NOMO-1 (cell line): Measurements from ENCODE around the gene ADAMTS3.

ENCODE experiments used
- DNase-seq, 2 experiments: peaks; one replicate each; lab custom pipeline; 2025; ENCODE audit not compliant: unreplicated experiment in 2 of 2; lab: John Stamatoyannopoulos, UW

The ADAMTS3 gene

DNA sequence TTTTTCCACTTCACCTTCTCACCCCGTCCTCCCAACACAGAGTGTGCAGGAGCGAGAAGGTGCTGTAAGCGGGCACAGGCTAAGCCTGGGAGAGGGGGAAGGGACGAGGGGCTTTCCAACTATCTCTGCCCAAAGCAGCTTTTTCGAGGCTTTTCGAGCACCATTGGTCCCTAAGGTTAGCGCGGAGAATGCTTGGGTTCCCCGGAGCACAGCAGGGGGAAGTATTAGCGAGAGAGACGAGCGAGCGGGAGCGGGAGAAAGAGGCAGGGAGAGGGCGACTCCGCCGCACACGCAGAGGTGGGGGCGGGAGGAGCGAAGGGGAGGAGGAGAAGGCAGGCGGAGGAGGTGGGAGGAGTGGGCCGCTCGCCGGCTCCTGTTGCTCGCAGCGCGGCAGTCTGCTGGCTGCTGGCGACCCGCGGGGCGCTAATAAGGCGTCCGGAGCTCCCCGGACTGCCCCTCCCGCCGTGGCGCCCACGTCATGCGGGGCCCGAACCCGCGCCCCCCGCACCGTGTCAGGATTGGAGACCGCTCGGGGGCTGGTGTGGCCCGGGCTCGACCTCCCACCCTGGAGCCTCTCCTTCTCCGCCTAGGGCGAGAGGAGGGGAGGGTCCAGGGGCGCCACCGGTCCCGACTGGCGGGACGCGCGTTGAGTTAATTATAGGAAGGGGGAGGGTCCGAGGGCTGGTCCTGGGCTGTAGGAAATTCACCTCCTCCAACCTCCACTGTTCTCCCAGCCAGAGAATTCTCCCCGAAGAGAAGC lies at the start of gene ADAMTS3:
Gene ADAMTS3 (minus strand): TSS at position 263 of the 760 bp plus-strand sequence. CDS start 459 bp downstream, outside the sequence.
- peak; percentile 13 to 21 for DNase-seq

DNA sequence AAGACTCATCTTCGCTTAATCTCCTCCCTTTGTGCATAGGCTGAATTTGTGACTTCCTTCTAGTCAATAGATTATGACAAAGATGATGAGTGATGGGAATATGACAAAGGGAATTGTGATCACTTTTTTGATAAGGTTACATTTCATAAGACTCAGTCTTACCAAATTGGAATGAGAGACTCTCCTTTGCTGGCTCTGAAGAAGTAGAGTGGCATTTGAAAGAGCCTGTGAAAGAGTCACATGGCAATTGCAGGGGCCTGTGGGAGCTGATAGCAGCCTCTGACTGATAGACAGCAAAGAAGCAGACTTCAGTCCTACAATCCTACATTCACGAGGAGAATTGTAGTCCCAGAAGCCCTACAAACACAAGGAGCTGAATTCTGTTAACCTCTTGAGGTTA lies 44.9 kb upstream of the ADAMTS3 start:
- no peak for DNase-seq

DNA sequence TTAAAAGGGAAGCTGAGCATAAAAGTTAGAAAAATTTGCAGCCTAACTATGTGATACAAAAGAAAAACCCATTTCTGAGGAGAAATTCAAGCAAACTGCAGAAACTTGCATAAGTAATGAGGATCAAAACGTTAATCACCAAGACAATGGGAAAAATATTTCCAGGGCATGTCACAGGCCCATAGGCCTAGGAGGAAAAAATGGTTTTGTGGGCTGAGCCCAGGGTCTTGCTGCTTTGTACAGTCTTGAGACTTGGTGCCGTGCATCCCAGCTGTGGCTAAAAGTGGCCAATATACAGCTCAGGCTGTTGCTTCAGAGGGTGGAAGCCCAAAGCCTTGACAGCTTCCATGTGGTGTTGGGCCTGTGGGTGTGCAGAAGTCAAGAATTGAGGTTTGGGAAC lies 37.7 kb upstream of the ADAMTS3 start:
- no peak for DNase-seq

DNA sequence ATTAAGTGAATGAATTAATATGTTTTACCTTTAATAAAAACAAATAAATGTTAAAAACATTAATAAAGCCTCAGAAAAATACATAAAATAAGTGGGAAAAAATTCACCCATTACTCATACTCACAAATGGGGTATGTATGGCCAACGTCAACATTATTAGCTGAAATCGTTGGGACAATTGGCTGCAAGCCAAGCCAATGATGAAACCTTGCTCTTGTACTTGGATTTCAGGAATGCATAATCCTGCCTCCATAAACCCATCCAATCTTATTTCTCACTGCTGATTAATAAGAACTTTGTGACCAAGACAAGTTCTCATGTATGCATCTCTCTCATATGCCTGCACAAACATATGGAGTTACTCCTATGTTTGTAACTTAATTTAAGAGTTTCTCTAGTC lies 35.3 kb upstream of the ADAMTS3 start:
- DNase-seq: no peak

DNA sequence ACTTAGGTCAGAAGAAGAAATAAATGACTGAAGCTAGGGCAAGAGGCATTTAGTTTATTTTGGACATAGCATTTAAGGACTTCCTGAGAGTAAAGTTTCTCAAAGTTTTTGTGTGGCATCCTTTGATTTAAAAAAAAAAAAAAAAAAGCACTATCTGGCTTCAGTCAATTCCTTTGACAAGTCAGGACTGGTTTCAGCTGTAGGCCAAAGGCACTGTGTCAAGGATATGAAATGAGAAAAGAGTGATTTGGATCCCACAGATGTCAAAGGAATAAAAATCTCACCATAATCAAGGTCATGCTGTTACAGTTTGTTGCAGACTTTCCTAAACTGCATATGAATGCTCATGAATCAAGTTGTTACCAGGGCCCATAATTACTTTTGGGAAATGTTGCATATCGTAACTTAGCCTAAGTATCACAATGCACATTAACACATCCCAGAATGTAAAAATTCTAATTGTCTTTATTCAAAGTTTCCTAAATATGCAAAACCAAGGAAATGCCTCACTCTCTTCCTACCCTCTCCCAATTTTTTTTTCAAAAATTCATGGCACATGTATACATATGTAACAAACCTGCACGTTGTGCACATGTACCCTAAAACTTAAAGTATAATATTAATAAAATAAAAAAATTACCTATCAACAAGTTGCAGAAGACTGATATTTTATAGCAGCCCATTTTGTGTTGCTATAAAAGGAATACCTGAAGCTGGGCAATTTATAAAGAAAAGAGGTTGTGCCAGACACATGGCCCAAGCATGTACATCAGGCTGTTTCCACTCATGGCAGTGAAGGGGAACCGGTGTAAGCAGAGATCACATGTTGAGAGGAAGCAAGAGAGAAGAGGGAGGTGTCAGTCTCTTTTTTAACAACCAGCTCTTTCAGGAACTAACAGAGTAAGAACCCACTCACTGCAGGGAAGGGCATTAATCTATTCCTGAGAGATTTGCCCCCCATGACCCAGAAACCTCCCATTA lies 33.7 kb upstream of the ADAMTS3 start:
- DNase-seq: peak in 1 of 2 experiments; percentile 27

DNA sequence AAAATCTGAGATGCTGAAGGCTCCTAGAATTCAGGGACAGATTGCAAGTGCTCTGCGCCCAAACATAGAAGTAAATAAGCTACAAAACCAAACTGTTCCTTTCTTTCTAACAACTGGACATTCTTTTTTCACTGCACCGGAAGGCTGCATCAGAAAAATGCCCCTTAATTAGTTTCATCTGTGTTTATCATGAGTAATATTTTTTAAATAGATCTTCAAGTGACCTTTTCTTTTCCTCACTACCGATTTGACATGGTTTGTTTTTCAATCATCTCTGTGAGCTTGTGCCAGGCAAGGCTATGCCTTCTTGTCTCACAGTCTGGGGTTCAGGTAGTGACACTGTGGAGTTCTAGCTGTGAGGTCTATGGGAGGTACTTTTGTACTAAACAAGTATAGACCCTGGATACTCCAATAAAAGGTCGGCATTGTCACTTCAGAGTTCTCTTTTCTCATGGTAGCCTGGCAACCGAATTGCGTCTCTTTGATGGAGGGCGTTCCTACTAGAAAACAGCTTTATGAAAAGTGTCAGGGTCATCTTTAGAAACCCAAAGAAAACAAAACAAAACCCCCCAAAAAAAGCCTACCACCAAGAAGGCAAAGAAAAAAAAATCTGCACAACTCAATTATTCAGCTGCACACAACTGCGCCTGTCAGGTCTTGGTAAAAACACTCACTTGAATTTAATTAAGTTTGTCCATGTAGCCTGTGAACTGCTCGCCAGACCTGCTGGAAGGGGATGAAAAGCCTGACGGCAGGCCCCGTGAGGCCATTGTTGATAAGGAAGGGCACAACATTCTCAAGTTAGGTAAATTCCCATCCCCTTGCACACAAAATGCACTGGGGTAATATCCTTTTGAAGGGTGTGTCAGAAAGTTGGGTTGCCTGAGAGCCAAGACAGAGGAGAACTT lies 22.8 kb upstream of the ADAMTS3 start:
- DNase-seq: no peak

DNA sequence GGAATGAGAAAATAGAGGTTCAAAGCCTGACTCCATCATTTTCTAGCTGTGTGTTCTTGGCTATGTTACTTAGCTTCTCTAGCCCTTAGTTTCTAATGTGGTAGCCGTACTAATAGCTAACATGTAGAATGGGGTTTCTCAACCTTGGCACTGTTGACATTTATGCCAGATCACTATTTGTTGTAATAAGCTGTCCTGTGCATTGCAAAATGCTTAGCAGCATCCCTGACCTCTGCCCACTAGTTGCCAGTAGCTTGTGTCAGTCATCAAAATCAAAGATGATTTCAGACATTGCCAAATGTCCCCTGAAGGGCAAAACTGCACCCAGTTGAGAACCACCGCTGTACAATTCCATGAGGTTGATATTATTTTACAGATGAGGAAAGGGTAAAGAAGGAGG lies 18.3 kb upstream of the ADAMTS3 start:
- DNase-seq: peak; percentile 20 to 32

DNA sequence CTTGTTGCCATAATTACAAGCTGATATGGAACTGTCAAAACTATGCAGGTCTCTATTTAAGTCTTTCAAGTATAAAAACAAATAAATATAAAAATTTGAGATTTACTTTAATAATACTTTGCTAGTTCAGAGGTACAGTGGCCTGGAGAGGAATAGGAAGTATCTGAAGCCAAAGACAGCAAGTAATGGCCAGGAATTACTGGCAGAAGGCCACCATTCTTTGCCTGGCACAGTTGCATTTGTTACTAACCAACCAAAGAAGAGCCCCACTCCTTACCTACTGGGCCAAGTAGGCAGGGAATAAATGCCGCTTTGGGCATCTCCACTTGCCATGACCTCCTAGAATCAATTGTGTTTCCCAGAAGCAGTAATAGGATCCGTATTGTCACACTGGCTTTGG lies 13.8 kb upstream of the ADAMTS3 start:
- DNase-seq: no peak

DNA sequence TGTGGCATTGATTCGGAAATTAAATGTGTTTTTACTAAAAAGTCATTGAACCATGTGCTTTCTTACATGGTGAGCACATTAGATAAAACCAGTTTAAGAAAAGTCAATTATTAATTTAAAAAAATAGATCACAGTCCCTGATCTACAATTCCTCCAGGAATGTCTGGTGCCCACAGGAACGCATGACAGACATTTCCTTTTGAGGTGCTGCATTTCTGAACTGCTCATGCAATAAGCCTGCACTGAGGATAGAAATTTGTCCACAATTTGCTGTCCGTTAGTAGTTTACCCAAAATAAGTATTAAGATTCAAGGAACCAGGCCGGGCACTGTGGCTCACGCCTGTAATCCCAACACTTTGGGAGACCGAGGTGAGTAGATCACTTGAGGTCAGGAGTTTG lies 8.2 kb upstream of the ADAMTS3 start:
- DNase-seq: no peak

DNA sequence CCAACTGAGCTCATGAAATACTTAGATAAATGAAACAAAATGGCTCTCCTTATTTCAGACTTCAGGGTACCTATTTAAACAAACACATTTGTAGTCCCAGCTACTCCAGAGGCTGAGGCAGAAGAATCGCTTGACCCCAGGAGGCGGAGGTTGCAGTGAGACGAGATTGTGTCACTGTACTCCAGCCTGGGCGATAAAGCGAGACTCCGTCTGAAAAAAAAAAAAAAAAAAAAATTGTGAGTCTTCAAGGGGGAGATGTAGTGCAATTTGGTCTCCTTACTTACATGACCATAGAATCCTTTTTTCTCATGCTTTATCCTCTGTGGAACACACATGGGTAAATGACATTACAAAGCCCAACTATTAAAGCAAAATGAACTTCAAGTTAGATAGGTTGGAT lies 2.3 kb upstream of the ADAMTS3 start:
- DNase-seq: no peak

DNA sequence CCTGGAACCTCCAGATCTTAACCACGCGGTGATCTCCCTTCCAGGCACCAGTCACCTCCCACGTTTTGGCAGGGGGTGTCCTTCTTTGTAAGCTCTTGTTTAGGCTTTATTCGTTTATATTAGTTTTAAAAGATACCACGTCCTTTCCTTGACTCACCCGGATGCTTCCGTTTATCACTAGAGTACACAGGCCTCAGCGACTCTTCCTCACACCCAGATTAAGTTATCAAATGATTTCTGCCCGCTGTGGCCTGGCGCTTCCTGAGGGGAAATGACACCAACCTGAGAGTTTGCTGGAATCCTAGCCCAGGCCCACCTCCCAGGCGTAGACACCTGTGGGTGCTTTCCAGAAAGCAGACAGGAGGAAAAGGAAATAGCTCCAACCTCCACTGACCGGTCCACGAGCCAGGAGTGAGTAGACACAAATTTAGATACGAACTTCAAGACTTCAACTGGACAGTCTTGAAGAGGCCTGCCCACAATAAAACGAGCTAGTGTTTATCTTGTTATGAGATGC lies 756 bp upstream of the ADAMTS3 start:
- no peak for DNase-seq

DNA sequence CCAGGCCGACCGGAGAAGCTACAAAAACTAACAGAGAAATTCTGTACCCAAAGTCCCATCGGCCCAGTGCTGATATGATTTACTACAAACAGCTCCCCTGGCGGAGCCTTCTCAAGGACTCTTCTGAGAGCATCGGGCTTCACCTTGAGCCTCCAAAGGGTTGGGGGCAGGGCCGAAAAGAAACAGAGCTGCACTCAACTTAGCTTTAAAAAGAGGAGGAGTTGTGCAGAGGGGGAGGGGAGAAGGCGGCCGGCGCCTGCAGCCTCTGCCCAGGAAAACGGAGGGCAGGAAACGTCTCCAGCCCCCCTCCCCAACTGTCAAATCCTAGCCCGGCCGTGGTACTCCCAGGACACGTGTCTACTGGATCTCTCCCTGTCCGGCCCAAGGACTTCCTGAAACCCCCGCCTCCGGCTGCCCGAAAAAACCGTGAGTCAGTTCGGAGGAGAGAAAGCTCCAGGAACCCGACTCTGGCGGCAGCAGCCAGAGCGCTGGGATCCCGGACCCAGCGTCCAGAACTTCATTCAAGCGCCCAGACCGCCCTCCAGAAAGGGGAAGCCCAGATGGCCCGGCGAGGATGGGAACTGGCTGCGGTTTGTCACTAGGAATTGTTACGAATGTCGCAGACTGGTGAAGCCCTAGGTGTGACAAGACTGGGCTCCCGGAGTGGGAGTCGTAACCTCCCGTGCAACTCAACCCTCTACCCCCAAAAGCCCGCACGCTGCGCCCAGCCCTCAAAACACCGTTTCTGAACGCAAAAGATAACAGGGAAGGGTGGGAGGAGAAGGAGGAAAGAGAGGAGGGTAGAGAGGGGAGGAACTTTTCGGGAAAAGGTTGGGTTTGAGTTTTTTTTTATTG lies 973 bp downstream of the ADAMTS3 start:
- peak; percentile 32 to 48 for DNase-seq

DNA sequence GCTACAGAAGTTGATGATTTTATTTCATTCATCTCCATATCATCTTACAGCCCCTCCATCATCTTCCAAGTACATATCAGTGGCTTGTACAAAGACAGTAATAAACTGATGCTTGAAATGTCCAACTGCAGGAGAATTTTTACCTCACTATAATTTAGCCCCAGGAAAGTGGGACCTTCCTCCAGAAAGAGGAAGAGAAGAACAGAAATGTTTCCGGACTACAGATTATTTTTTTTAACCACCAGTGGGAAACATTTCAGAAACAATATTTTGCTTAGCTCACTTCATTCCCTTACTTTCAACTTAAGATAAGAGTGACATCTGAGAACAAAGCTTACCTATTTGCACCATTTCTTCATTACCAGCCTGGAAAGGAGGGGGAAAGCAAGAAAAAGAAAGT lies 2.0 kb downstream of the ADAMTS3 start:
- peak in 1 of 2 experiments; percentile 3 for DNase-seq

DNA sequence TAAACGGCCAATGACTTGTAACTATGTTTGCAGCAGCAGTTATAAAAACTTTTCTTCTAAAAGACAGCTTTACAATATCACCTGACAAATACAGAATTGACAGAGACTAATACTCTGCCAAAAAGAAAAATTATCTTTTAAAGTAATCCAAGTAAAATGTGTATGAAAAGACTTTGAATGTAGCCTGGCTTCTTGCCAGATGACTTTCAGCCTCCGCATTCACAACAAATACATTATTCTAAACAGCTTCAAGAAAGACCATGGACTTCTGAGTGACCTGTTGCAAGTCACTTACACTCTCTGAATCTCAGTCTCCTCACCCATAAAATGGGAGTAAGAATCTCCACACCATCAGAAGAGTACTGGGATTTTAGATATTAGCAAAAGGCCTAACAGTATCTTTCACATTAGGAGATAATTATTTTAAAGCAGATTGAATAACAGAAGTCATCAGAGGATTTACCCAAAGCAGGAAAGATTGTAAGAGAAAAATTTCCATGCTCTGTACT lies 2.5 kb downstream of the ADAMTS3 start:
- no peak for DNase-seq

DNA sequence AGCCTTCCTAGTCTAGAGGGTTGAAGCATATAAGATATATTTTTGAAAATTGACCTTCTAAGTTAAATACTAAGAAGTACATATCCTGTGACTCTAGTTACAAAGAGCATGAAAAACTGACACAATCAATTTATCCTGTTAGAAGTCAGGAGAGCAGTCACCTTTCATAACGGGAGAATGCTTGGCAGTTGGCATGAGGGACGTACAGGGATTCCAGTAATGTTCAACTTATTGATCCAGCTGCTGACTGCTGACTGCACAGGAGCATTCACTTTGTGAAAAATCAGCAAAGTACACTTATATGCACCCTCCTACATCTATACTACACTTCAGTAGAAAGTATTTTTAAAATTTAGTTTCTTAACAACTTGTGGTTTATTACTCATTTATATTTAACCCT lies 4.2 kb downstream of the ADAMTS3 start:
- DNase-seq: no peak

DNA sequence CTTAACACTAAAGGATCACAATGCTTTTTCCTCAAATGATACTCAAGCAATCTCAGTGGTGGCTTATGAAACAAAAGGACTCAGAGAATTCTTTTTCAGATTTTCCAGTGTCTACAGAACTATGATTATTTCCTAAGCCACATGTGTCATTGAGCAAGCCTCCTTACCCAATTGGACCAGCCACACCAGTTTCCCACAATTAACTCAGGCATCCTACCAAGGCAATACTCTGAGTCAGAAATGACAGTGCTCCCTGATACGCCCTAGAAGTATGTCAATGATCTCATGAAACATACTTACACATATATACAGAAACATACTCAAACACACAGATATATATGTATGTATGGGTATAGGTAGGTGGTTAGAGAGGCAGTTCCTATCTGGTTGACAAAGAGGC lies 4.8 kb downstream of the ADAMTS3 start:
- DNase-seq: peak in 1 of 2 experiments; percentile 3

DNA sequence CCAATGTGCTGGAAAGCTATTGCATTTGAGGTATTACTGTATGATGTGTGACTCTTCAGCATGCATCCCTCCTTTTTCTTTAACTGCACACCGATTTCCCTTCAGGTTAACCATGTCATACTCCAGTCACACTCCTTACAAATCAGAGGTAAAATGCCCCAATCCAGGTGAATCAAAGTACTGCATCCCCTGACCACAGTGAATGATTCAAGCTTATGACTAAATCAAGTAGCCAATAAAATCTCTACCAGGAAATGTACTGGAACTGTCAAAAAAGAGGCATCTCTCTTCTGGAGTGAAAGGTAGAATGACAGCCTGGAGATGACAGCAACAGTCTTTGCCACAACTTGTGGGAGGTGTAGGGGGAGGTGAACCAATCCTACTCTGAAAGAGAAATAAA lies 10.4 kb downstream of the ADAMTS3 start:
- no peak for DNase-seq

DNA sequence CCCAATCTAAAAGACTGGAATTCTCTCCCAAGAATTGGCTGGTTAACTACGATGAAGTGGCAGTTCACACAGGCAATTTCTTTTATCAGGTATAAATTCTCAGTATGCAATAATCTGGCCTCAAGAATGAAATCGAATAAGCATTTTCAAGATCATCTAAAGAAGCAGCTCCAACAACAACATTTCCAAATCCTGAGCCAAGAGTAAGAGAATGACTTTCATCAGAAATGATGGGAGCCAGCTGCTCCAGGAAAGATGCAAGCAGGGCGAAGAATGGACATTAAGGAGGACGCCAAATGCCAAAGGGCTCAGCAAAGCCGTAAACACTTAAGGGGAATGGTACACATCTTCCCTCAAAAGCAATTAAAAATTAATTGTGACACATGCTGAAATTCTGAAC lies 12.0 kb downstream of the ADAMTS3 start:
- DNase-seq: no peak

DNA sequence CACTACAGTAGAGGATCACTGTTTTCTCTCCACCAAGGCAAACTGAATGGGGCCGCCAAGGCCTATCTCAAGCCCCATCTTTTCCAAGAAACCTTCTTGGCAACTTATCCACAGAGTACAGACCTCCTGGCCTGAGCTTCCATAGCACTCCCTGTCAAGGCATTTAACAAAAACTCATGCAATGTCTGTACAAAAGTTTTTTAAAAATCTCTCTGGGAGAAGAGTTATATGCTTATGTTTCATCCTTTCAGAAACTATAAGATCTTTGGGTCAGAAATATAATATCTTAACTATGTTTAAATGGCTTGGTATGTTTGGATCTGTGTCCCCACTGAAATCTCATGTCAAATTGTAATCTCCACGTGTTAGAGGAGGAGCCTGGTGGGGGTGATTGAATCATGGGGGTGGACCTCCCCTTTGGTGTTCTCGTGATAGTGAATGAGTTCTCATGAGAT lies 13.6 kb downstream of the ADAMTS3 start:
- DNase-seq: no peak
